ENCODE measurements around the gene ARL15.

ARL15 gene

DNA sequence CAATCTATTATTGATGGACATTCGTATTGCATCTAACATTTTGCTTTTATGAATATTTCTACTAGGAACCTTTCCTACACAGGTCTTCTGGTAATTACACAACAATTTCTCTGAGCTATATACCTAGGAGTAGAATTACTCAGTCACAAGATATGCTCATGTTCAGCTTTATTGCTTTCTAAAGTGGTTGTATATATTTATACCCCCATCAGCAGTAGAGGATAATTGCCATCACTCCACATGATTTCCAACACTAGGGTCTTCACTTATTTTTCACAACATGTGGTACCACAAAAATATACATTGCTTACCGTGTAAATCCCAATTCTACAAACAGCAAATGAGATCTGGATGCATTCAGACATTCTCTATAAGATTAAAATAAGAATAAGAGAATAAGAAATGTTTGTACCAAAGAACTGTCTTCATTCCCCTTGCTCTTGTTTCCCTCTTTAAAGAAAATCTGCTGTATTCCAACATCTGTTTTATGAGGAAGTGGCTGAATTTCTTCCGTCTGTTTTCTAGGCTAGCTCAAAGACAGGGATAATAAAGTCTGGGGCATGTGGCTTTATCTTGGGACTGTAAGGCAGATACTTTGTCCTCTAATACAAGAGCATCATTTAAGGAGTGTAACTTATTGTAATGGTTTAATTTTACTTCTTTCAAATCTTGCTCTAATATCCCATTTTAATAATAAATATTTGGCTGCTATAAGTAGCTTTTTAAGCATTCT is 28.2 kb downstream of the ARL15 start:
- Histone ChIP-seq H3K36me3 (ENCODE audit: insufficient read depth, low read length) (no peaks in the 10 kb centered on the region), H3K9ac (ENCODE audit: low read length) (no peak overlapping the region), H3K4me1 (ENCODE audit: insufficient read depth, low read length) (peaks cover 12% of the 10 kb centered on the region), H3K27ac (ENCODE audit: low read depth, low read length) (no peak overlapping the region), H3K27me3 (ENCODE audit: control insufficient read depth in 1 of 2, insufficient read depth in 2 of 2, low read length in 2 of 2) (no peaks in the 10 kb centered on the region), H3K9me3 (ENCODE audit: low read length) (no peaks in the 10 kb centered on the region), H3K4me3 (ENCODE audit: low read depth in 1 of 2, low read length in 2 of 2) (no peak overlapping the region)

DNA sequence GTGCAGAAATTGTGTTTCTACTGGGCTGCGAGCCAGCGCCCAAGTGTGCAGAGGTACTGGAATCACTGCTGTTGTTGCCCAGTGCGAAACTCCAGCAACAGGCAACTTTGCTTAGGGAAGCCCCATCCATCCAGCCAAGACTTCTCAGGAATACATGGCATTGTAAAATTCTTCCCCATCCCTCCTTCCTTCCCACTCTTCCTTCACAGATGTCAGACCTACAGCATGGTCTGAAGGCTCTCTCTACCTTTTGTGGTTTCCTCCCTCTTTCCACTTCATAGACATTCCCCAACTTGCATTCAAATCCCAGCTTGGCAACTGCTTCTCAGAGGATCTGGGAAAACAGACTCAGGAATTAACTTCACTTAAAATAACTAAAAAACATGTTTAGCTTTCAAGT is 30.4 kb downstream of the ARL15 start:
- no peaks in the 10 kb centered on the region for H3K36me3 ChIP-seq (ENCODE audit: insufficient read depth, low read length)
- no peak overlapping the region for H3K27ac ChIP-seq (ENCODE audit: low read depth, low read length)
- no peaks in the 10 kb centered on the region for H3K27me3 ChIP-seq (ENCODE audit: control insufficient read depth in 1 of 2, insufficient read depth in 2 of 2, low read length in 2 of 2)
- no peak overlapping the region for H3K4me3 ChIP-seq (ENCODE audit: low read depth in 1 of 2, low read length in 2 of 2)
- no peak overlapping the region for H3K9ac ChIP-seq (ENCODE audit: low read length)
- H3K4me1 ChIP-seq (ENCODE audit: insufficient read depth, low read length), result peaks cover 7% of the 10 kb centered on the region
- H3K9me3 ChIP-seq (ENCODE audit: low read length), result no peaks in the 10 kb centered on the region

DNA sequence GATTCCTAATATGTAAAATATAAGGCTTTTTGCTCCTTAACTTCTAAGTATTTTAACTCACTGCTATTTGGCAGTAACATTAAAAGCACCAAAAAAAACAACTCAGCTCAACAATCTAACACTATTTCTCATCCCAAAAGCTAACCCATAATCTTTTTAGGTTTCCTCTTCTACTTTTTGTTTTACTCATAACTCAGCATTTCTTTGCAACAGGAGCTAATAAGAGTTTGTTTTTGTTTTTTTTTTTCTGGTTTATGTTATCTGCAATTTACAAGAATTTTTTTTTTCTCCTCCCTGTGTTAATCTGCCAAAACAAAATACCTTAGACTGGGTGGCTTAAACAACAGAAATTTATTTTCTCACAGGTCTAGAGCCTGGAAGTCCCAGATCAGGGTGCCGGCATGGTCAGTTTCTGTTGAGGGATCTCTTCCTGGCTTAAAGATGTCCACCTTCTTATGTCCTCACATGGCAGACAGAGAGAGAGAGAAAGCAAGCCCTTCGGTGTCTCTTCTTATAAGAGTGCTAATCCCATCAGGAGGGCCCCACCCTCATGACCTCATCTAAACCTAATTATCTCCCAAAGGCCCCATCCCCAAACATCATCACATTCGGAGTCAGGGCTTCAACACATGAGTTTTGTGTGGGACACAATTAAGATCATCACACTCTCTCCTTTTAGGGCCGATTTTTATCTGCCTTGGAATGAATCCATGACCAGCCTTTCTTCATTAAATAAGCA is 31.2 kb downstream of the ARL15 start:
- no peak overlapping the region for H3K4me3 ChIP-seq (ENCODE audit: low read depth in 1 of 2, low read length in 2 of 2)
- no peaks in the 10 kb centered on the region for H3K27me3 ChIP-seq (ENCODE audit: control insufficient read depth in 1 of 2, insufficient read depth in 2 of 2, low read length in 2 of 2)
- H3K27ac ChIP-seq (ENCODE audit: low read depth, low read length), result no peak overlapping the region
- H3K9ac ChIP-seq (ENCODE audit: low read length), result no peak overlapping the region
- no peaks in the 10 kb centered on the region for H3K36me3 ChIP-seq (ENCODE audit: insufficient read depth, low read length)
- H3K4me1 ChIP-seq (ENCODE audit: insufficient read depth, low read length), result peaks cover 7% of the 10 kb centered on the region
- no peaks in the 10 kb centered on the region for H3K9me3 ChIP-seq (ENCODE audit: low read length)

DNA sequence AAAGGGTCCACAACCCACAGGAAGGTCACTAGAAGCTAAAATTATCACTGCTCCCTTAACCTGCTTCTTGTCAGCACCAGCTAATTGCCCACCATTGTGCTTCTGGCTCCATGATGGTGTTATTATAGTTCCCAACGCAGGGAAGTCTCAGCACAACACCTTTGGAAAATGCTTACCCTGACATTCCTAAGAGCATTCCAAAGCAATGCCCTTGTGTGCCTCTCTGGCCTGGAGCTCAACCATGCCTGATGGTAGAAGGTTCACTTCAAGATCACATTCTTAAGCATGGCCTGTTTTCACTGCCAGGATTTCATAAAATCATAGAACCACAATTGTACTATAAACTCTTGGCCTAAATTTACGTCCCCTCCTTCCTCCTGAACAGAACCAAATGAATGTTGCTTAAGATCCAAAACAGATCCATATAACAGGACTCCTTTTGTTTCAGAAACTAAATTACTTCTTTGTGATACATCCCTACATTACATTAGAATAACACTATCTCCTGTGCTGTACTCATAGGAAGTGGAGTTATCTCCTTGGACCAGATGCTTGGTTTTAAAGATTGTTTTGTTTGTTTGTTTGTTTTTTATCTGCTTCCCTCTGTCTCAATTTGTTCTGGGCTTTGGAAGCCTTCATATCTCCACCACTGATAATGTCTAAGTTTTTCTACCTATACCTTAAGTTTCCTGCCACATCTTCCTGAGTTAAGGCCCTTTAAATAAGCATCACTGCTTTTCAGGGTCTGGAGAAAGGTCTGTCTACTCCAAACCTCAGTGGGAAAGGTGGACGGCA is 32.1 kb downstream of the ARL15 start:
- Histone ChIP-seq H3K27me3 (ENCODE audit: control insufficient read depth in 1 of 2, insufficient read depth in 2 of 2, low read length in 2 of 2) (no peaks in the 10 kb centered on the region), H3K9ac (ENCODE audit: low read length) (no peak overlapping the region), H3K4me3 (ENCODE audit: low read depth in 1 of 2, low read length in 2 of 2) (no peak overlapping the region), H3K9me3 (ENCODE audit: low read length) (no peaks in the 10 kb centered on the region), H3K27ac (ENCODE audit: low read depth, low read length) (no peak overlapping the region), H3K4me1 (ENCODE audit: insufficient read depth, low read length) (peaks cover 7% of the 10 kb centered on the region), H3K36me3 (ENCODE audit: insufficient read depth, low read length) (no peaks in the 10 kb centered on the region)

DNA sequence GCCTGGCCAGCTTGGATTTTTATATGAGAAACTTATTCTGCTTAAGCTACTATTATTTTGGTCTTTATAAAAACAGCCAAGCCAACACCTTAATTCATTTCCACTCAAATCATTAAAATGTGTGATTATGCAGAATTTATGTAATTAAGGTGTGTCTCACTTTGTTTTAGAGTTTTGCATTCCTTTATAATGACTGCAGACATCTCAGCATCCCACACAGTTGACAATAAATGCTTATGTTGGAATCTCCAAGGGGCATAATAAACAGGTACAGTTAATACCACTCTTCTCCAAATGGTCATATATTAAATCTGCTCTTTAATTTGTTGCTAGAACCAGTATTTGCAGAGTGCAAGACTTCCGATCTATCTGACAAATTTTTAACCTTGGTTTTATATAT is 34.3 kb downstream of the ARL15 start:
- Histone ChIP-seq H3K9me3 (ENCODE audit: low read length) (no peaks in the 10 kb centered on the region), H3K9ac (ENCODE audit: low read length) (no peak overlapping the region), H3K27me3 (ENCODE audit: control insufficient read depth in 1 of 2, insufficient read depth in 2 of 2, low read length in 2 of 2) (no peaks in the 10 kb centered on the region), H3K27ac (ENCODE audit: low read depth, low read length) (no peak overlapping the region), H3K36me3 (ENCODE audit: insufficient read depth, low read length) (no peaks in the 10 kb centered on the region), H3K4me1 (ENCODE audit: insufficient read depth, low read length) (peaks cover 7% of the 10 kb centered on the region), H3K4me3 (ENCODE audit: low read depth in 1 of 2, low read length in 2 of 2) (no peak overlapping the region)

DNA sequence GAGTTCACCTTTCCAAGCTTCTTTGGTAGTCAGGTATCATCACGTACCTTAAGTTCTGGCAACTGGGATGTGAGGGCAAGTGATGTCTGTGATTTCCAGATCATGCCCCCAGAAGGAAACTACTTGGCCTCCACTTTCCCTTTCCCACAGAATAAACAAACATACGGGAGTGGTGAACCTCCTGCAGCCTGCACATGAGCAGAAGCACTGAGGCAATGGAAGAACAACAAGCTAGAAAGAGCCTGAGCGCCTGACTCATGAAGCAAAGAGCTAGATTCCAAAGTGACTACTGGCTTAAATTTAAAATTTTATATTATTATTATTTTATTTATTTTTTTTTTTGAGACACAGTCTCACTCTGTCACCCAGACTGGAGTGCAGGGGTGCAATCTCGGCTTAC is 35.0 kb downstream of the ARL15 start:
- Histone ChIP-seq H3K9me3 (ENCODE audit: low read length) (no peaks in the 10 kb centered on the region), H3K27ac (ENCODE audit: low read depth, low read length) (no peak overlapping the region), H3K9ac (ENCODE audit: low read length) (no peak overlapping the region), H3K36me3 (ENCODE audit: insufficient read depth, low read length) (no peaks in the 10 kb centered on the region), H3K27me3 (ENCODE audit: control insufficient read depth in 1 of 2, insufficient read depth in 2 of 2, low read length in 2 of 2) (no peaks in the 10 kb centered on the region), H3K4me3 (ENCODE audit: low read depth in 1 of 2, low read length in 2 of 2) (no peak overlapping the region), H3K4me1 (ENCODE audit: insufficient read depth, low read length) (peaks cover 7% of the 10 kb centered on the region)

DNA sequence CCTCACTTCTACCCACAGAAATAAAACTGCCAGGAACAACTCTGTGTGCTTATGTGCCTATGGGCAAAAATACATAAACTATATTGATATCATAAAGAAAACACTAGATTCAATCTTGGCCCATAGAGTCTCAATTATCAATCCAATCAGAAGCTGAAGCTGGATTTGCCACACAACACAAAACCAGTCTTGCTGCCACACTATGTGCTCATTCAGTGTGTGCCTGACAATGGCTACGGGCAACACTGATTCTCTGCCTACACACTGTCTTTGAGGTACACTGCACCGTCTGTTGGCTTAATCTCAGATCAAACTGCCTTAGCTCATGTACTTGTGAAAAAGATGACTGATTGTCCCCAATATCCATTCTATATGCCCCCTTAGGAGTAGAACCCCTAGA is 35.4 kb downstream of the ARL15 start:
- Histone ChIP-seq H3K9ac (ENCODE audit: low read length) (no peak overlapping the region), H3K27me3 (ENCODE audit: control insufficient read depth in 1 of 2, insufficient read depth in 2 of 2, low read length in 2 of 2) (no peaks in the 10 kb centered on the region), H3K9me3 (ENCODE audit: low read length) (no peaks in the 10 kb centered on the region), H3K4me1 (ENCODE audit: insufficient read depth, low read length) (peaks cover 7% of the 10 kb centered on the region), H3K4me3 (ENCODE audit: low read depth in 1 of 2, low read length in 2 of 2) (no peak overlapping the region), H3K36me3 (ENCODE audit: insufficient read depth, low read length) (no peaks in the 10 kb centered on the region), H3K27ac (ENCODE audit: low read depth, low read length) (no peak overlapping the region)

DNA sequence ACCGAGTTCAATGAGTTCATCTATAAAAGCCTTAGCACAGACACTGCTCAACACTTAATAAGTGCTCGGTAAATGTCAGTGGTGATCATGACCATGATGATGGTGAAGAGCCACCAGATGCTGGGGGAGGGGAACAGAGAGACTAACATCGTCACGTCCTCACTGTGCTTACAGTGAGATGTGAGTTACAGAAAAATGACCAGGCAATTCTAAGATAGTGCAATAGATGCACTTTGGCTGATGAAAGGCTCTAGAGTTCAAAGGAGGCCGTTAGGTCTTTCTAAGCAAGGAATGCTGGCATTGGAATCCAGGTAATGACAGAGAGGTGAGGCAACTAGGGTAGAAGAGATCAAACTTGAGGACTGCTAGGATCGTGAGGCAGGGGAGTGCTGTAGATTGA is 36.7 kb downstream of the ARL15 start:
- Histone ChIP-seq H3K9ac (ENCODE audit: low read length) (no peak overlapping the region), H3K27me3 (ENCODE audit: control insufficient read depth in 1 of 2, insufficient read depth in 2 of 2, low read length in 2 of 2) (no peaks in the 10 kb centered on the region), H3K4me1 (ENCODE audit: insufficient read depth, low read length) (peaks cover 7% of the 10 kb centered on the region), H3K27ac (ENCODE audit: low read depth, low read length) (no peak overlapping the region), H3K36me3 (ENCODE audit: insufficient read depth, low read length) (no peaks in the 10 kb centered on the region), H3K4me3 (ENCODE audit: low read depth in 1 of 2, low read length in 2 of 2) (no peak overlapping the region), H3K9me3 (ENCODE audit: low read length) (no peaks in the 10 kb centered on the region)

DNA sequence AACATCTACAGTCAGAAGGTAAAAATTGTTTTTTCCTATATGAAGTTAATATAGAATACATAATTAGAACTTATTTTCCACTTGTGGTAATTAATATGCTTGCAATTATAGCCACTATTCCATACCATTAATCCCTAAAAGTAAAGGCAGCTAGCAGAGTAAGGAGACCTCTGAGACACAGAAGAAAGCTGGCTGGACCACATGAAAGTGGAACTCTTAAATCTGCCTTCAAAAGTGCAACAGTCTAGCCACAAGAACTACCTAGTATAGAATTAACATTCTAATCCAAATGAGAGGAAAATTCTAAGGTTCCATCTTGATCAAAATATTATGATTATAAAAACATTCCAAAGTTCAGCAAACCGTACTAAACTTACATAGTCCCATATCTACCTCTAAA is 37.6 kb downstream of the ARL15 start:
- Histone ChIP-seq H3K4me1 (ENCODE audit: insufficient read depth, low read length) (peaks cover under 1% of the 10 kb centered on the region), H3K9ac (ENCODE audit: low read length) (no peak overlapping the region), H3K4me3 (ENCODE audit: low read depth in 1 of 2, low read length in 2 of 2) (no peak overlapping the region), H3K36me3 (ENCODE audit: insufficient read depth, low read length) (no peaks in the 10 kb centered on the region), H3K27me3 (ENCODE audit: control insufficient read depth in 1 of 2, insufficient read depth in 2 of 2, low read length in 2 of 2) (no peaks in the 10 kb centered on the region), H3K9me3 (ENCODE audit: low read length) (no peaks in the 10 kb centered on the region), H3K27ac (ENCODE audit: low read depth, low read length) (no peak overlapping the region)

DNA sequence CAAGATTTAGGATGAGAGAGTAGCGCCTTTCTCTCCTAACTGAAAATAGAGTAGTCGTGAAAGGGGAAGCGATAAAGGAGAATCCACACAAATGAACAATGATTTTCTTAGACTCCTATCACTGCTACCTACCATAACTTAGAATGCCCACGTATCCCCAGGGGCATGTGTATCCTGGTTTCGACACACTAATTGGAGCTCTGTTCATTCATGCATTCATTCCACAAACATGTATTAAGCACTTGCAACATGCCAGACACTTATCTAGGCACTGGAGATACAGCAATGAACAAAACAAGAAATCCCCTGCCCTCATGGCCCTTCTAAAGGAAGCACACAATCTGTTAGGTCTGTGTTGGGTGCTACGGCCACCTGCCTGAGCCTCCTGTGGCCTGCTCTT is 40.0 kb downstream of the ARL15 start:
- Histone ChIP-seq H3K27ac (ENCODE audit: low read depth, low read length) (no peak overlapping the region), H3K27me3 (ENCODE audit: control insufficient read depth in 1 of 2, insufficient read depth in 2 of 2, low read length in 2 of 2) (no peaks in the 10 kb centered on the region), H3K4me3 (ENCODE audit: low read depth in 1 of 2, low read length in 2 of 2) (no peak overlapping the region), H3K4me1 (ENCODE audit: insufficient read depth, low read length) (no peaks in the 10 kb centered on the region), H3K9me3 (ENCODE audit: low read length) (no peaks in the 10 kb centered on the region), H3K36me3 (ENCODE audit: insufficient read depth, low read length) (no peaks in the 10 kb centered on the region), H3K9ac (ENCODE audit: low read length) (no peak overlapping the region)

DNA sequence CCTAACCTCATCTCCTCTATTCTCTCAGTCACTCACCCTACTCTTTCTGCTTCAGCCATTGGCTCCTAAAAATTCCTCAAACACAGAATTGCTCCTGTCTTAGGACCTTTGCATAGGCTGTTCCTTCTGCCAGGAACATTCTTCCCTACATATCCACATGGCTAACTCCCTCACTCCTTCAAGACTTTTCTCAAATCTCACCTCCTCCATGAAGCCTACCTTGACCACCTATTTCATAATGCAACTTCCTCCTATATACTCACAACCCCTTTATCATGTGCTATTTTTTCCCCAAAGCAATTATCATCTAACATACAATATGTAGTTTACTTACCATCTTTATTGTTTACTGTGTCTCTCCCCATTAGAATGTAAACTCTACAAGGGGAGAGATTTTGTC is 45.8 kb downstream of the ARL15 start:
- Histone ChIP-seq H3K27me3 (ENCODE audit: control insufficient read depth in 1 of 2, insufficient read depth in 2 of 2, low read length in 2 of 2) (no peaks in the 10 kb centered on the region), H3K9me3 (ENCODE audit: low read length) (no peaks in the 10 kb centered on the region), H3K4me3 (ENCODE audit: low read depth in 1 of 2, low read length in 2 of 2) (no peak overlapping the region), H3K36me3 (ENCODE audit: insufficient read depth, low read length) (no peaks in the 10 kb centered on the region), H3K4me1 (ENCODE audit: insufficient read depth, low read length) (no peaks in the 10 kb centered on the region), H3K9ac (ENCODE audit: low read length) (no peak overlapping the region), H3K27ac (ENCODE audit: low read depth, low read length) (no peak overlapping the region)
